Endometrium (tissue), 2 donors: ENCODE results near the gene KIAA1328.
A peak's percentile ranks its signal among the peaks of the same experiment; 100 is the strongest.

ENCODE experiments used
- FAIRE-seq: peaks from 2 replicates; lab custom pipeline; 2012; peaks lifted over from hg19 to GRCh38; lab: Jason Lieb, UNC
- donor health status: control.
- donor health status: control.

Gene KIAA1328

GRCh38 chr18:37222354-37222998, 393.5 kb downstream of the KIAA1328 start:
- FAIRE-seq, result no peak

GRCh38 chr18:37222999-37223378, 394.1 kb downstream of the KIAA1328 start:
- no peak for FAIRE-seq

- FAIRE-seq, result no peak
Measured at GRCh38 chr18:37225279-37225678, 396.4 kb downstream of the KIAA1328 start.

- no peak for FAIRE-seq
Measured at GRCh38 chr18:37230768-37231167, 401.8 kb downstream of the KIAA1328 start.

GRCh38 chr18:37231251-37231650, 402.3 kb downstream of the KIAA1328 start:
- no peak for FAIRE-seq

GRCh38 chr18:37235583-37235982, 406.7 kb downstream of the KIAA1328 start:
- FAIRE-seq, result no peak

GRCh38 chr18:37238282-37239108, 409.6 kb downstream of the KIAA1328 start:
- no peak for FAIRE-seq

GRCh38 chr18:37242091-37242490, 413.2 kb downstream of the KIAA1328 start:
- no peak for FAIRE-seq

- peak; percentile 96 for FAIRE-seq
Measured at GRCh38 chr18:37242826-37243560, 414.1 kb downstream of the KIAA1328 start.

- no peak for FAIRE-seq
Measured at GRCh38 chr18:37243741-37244140, 414.8 kb downstream of the KIAA1328 start.

- no peak for FAIRE-seq
Measured at GRCh38 chr18:37244618-37245017, 415.7 kb downstream of the KIAA1328 start.

- FAIRE-seq, result no peak
Measured at GRCh38 chr18:37246779-37247340, 417.9 kb downstream of the KIAA1328 start.

- no peak for FAIRE-seq
Measured at GRCh38 chr18:37247497-37248161, 418.7 kb downstream of the KIAA1328 start.

- no peak for FAIRE-seq
Measured at GRCh38 chr18:37248281-37248680, 419.4 kb downstream of the KIAA1328 start.

- FAIRE-seq, result no peak
Measured at GRCh38 chr18:37249171-37249886, 420.4 kb downstream of the KIAA1328 start.

GRCh38 chr18:37249895-37250618, 421.1 kb downstream of the KIAA1328 start:
- no peak for FAIRE-seq

GRCh38 chr18:37251679-37252078, 422.8 kb downstream of the KIAA1328 start:
- no peak for FAIRE-seq

- no peak for FAIRE-seq
Measured at GRCh38 chr18:37252342-37252741, 423.4 kb downstream of the KIAA1328 start.

GRCh38 chr18:37252854-37253393, 424.0 kb downstream of the KIAA1328 start:
- no peak for FAIRE-seq
